Measurements from ENCODE around the gene R3HCC1L.

Gene R3HCC1L

GRCh38 chr10:98231417-98231816 is 97.0 kb downstream of the R3HCC1L start:
- no peak for DNase-seq (ENCODE audit: low spot score)

DNA sequence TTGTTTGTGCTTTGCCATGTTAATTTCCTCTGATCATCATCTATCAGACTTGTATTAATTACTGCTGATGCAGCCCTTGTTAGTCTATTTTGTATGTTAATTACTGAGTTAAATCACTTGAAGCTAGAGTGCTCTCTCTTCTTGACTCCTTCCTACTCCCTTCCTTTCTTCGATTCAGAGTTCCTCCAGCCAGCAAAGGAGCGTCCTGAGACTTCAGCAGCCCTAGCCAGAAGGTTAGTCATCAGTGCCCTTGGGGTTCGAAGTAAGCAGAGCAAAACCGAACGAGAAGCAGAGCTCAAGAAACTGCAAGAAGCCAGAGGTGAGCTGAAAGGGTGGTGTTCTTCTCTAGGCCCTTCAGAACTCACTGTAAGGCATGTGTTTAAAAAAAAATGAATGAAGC is 101.4 kb downstream of the R3HCC1L start:
- no peak for DNase-seq (ENCODE audit: low spot score)

DNA sequence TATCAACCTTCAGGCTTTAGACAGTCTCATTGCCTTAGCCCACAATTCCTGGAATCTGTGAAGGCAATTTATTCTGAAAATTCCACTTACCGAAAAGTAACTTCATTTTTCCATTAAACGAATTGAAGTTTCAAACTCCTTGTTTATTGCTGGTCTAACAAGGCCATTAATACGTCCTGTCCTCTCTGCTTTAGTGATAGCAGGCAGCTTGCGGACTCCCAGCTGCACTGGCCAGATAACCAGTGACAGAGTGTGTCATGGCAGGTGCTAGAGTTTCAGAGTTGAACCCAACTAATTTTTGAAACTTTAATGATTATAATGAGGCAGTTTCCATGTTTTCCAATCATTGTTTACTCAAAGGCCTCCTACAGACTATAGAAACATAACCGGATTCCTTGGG is 102.4 kb downstream of the R3HCC1L start:
- DNase-seq (ENCODE audit: low spot score), result no peak

DNA sequence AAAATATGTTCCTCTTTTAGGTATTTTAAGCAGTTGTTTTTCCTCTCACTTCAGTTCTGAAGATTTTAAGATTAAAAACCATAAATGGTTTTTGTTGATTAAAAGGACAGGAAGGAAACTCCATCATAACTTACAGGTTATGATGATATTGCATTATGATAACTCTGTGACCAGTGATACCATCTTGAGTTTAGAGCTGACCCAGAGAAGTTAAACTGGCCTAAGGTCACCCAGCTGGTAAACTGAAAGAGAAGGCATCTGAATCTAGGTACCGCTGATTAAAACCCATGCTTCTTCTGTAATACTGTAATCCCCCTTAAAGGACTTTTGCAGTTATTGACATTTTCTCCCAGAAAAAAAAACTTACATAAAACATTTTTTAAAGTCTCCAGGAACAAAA is 103.9 kb downstream of the R3HCC1L start:
- no peak for DNase-seq (ENCODE audit: low spot score)

DNA sequence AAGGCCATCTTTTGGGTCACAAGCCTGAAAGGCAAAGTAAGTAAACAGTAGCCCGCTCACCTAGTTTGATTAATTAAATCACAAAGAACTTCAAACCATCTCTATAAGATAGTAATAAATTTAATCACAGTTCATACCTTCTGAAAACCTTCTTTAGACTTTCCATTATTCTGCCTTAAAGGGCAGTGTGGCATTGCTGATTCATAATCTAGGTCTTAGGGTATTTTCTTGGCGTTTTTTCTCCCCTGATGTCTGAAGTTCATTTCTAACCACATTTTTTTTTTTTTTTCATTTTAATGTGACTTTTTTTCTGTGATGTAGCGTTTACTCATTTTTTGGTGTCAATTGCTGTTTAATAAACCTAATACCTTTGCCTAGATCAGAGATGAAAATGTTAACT is 106.1 kb downstream of the R3HCC1L start:
- no peak for DNase-seq (ENCODE audit: low spot score)

DNA sequence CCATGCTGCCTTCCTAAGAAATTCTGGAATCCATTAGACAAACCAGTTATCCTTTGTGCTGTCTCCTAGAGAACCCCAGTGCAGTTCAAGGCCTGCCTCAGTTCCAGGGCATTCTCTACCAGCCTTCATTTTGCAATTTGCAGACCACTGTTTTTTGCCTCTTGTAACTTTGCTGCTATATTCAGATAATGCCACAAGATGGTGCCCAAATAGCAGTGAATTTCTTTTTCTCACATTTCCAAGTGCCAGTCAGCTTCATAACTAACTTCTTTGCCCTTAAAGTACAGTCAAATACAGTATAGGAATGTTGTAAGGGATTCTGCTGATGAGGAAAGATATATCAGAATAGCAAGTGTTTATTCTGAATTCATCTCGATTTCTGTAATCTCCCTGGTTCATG is 108.4 kb downstream of the R3HCC1L start:
- DNase-seq (ENCODE audit: low spot score), result peak; percentile 66

GRCh38 chr10:98244141-98244540 is 109.7 kb downstream of the R3HCC1L start:
- DNase-seq (ENCODE audit: low spot score), result no peak

GRCh38 chr10:98244586-98244985 is 110.1 kb downstream of the R3HCC1L start:
- DNase-seq (ENCODE audit: low spot score), result no peak

- DNase-seq (ENCODE audit: low spot score), result no peak
These were observed 112.7 kb downstream of the R3HCC1L start for GRCh38 chr10:98246911-98247805.

DNA sequence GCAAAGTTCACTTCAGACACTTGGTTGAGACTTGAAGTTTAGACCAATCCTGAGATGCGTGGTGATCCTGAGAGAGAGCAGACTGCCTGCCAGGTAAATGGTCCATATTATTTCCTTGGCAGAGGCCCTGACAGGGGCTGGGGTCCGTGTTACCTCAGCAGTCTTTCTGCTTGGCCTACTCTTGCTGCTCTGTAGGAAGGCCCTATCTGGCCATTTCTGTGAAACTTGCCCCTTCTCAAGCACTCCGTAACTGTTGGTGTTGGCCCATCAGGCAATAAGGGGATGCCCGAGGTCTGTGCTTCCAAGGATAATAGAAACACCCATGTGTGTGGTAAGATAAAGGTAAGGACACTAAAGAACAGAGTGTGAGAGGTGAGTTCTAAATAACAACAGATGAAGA is 113.6 kb downstream of the R3HCC1L start:
- no peak for DNase-seq (ENCODE audit: low spot score)

DNA sequence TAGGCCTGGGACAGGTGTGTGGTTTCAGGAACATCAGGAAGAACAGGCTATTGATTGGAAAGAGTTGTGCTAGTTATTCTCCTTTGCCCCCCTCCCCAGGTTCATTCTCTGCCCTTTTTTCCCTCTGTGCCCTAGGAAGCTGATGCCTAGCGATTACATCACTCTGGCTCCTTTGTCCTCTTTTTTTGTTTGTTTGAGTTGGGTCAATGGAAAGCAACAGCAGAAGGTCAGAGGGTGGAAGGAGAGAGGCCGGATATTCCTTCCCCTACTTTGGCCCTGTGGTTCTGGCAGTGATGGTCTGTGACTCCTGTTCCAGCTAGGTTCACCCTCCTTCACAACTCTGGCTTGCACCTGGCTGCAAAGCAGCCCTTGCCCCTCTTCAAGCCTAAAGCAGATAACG is 114.7 kb downstream of the R3HCC1L start:
- no peak for DNase-seq (ENCODE audit: low spot score)

GRCh38 chr10:98251399-98251798 is 116.9 kb downstream of the R3HCC1L start:
- DNase-seq (ENCODE audit: low spot score), result no peak

- DNase-seq (ENCODE audit: low spot score), result no peak
These were observed 118.0 kb downstream of the R3HCC1L start for GRCh38 chr10:98252464-98252863.

GRCh38 chr10:98253499-98253898 is 119.0 kb downstream of the R3HCC1L start:
- peak; percentile 45 for DNase-seq (ENCODE audit: low spot score)

DNA sequence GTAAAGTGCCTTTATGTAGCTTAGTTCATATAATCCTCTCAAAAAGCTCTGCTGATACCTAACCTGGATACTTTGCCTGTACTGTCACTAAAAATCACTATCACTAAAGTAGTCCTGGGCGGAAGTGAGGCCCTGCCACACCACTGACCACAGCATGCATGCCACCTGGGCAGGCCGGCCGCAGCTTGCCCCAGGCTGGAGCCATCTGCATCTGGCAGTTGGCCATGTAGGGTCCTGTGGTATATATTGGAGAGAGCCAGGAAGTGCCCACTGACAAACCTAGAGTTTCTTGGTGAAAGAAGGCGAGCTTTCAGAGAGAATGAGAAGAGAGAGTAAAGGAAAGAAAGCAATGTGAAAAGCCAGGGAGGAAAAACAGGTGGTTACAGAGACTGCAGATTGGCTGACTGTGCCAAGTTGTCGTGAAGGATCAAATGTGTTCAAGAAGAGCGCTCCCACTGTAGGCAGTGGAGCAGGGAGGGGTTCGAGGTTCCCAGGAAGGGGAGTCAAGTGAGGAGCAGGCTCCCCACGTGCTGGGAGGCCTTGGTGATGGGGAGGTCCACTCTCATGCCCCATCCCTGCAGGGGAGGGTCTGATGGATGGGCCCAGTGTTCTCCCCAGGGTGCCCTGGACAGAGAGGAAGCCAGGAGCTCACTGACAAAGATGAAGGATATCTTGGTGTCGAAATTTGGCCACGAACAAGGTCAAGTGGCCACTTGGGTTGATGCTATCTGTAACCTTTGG is 119.9 kb downstream of the R3HCC1L start:
- DNase-seq (ENCODE audit: low spot score), result peak; percentile 48

GRCh38 chr10:98255146-98255877 is 120.9 kb downstream of the R3HCC1L start:
- DNase-seq (ENCODE audit: low spot score), result no peak

GRCh38 chr10:98256692-98257091 is 122.2 kb downstream of the R3HCC1L start:
- DNase-seq (ENCODE audit: low spot score), result no peak

GRCh38 chr10:98257198-98257597 is 122.7 kb downstream of the R3HCC1L start:
- no peak for DNase-seq (ENCODE audit: low spot score)

- no peak for DNase-seq (ENCODE audit: low spot score)
These were observed 123.5 kb downstream of the R3HCC1L start for GRCh38 chr10:98257961-98258360.

GRCh38 chr10:98258683-98259454 is 124.4 kb downstream of the R3HCC1L start:
- DNase-seq (ENCODE audit: low spot score), result no peak

DNA sequence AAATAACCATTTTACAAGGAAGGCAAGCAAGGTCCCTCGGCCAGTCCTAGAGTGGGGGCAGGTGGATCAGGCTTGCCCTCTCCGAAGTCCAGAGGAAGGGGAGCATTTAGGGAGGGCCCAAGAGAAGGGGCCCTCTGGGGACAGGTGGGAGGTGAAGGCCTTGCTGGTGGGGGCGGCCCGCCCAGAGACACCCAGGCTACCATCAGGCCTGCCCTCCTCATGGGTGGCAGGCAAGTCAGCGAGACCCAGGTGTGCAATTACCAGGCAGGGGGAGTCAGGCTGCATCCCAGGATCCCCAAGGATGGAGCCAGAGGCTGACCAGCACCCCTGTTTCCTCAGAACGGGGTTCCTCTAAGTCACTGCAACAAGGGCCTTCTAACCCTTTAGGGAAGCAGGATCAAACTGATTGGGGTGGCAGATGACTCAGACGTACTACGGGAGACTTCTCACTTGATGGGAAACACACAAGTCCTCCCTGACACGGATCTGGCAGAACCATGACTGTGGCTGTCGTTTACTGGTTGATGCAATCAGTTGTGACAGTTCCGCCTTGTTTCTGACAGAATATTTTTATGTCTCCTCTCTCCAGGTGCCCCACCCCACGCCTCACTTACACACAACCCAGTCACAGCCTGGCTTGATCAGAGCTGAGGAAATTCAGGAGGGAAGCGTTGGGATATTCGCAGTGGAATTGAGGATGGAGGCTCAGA is 125.3 kb downstream of the R3HCC1L start:
- DNase-seq (ENCODE audit: low spot score), result no peak

Measured in cerebellar cortex (tissue), 1 donor.